Mesothelial cell of epicardium (in vitro differentiated cells): Measurements from ENCODE around the gene GNB2. TPM values are rescaled to one million over a fixed set of nuclear protein-coding genes. Genes with fewer than 3 reads are reported as not detected.

Experiments
- DNase-seq, 2 experiments: peaks; one replicate each; pipeline ENCODE4 v3.0.0; 2021; ENCODE audit warnings: low spot score in 2 of 2; ENCODE audit not compliant: unreplicated experiment in 2 of 2
- H3K27ac Mint-ChIP-seq: 2 replicates; pipeline ENCODE4 v1.8.0; 2021; ENCODE audit warnings: mixed read lengths
- H3K27me3 Mint-ChIP-seq: 2 replicates; pipeline ENCODE4 v1.8.0; 2021; ENCODE audit warnings: low read depth, mixed read lengths
- H3K36me3 Mint-ChIP-seq: 2 replicates; pipeline ENCODE4 v1.8.0; 2021; ENCODE audit warnings: mixed read lengths
- H3K4me1 Mint-ChIP-seq: 2 replicates; pipeline ENCODE4 v1.8.0; 2021; ENCODE audit warnings: mixed read lengths
- H3K4me3 Mint-ChIP-seq: 2 replicates; pipeline ENCODE4 v1.8.0; 2021; ENCODE audit warnings: mild to moderate bottlenecking, moderate library complexity, mixed read lengths
- H3K9me3 Mint-ChIP-seq: 2 replicates; pipeline ENCODE4 v1.8.0; 2021; ENCODE audit warnings: mixed read lengths
- CTCF ChIP-seq: fragments of 200-600 bp; sonication (generic); IDR thresholded peaks from one replicate; pipeline ENCODE4 v1.5.0; 2021; ENCODE audit warnings: antibody characterized with exemption; ENCODE audit not compliant: unreplicated experiment
- total RNA-seq: library from RNA; stranded (reverse); gene quantifications from 3 replicates; pipeline ENCODE4 v1.2.1, GENCODE V29; 2021

GNB2 gene
- total RNA-seq, 1 donor from 2014 or later = 174 TPM

GRCh38 chr7:100641463-100641859 lies 32.1 kb upstream of the GNB2 start, which contains the start of gene TFR2:
Gene TFR2, minus strand, starts transcription at chr7:100641552. Its CDS starts 43 bp downstream, at chr7:100641509.
- H3K9me3 Mint-ChIP-seq = no peaks in the 10 kb centered on the region
- no peaks in the 10 kb centered on the region for H3K4me1 Mint-ChIP-seq
- no peak within 1 kb of the TSS for H3K4me3 Mint-ChIP-seq
- DNase-seq = no peak
- no peak within 1 kb of the TSS for H3K27ac Mint-ChIP-seq
- no peaks in the 10 kb centered on the region for H3K36me3 Mint-ChIP-seq
- TF ChIP-seq CTCF = no peak
- H3K27me3 Mint-ChIP-seq = peaks cover 17% of the 10 kb centered on the region

- no peak overlapping the region for H3K27ac Mint-ChIP-seq
- no peak for DNase-seq
- H3K36me3 Mint-ChIP-seq = no peaks in the 10 kb centered on the region
- peaks cover 18% of the 10 kb centered on the region for H3K27me3 Mint-ChIP-seq
- H3K4me3 Mint-ChIP-seq = no peak overlapping the region
- TF ChIP-seq CTCF = no peak
- H3K9me3 Mint-ChIP-seq = no peaks in the 10 kb centered on the region
- H3K4me1 Mint-ChIP-seq = no peaks in the 10 kb centered on the region
Observed at GRCh38 chr7:100641860-100642533, 31.5 kb upstream of the GNB2 start.

- Mint-ChIP-seq H3K27me3 (peaks cover 18% of the 10 kb centered on the region), H3K4me1 (no peaks in the 10 kb centered on the region), H3K4me3 (no peak overlapping the region), H3K36me3 (no peaks in the 10 kb centered on the region), H3K9me3 (no peaks in the 10 kb centered on the region), H3K27ac (no peak overlapping the region)
- TF ChIP-seq CTCF = no peak
- DNase-seq = no peak
Observed at GRCh38 chr7:100642534-100642907, 31.0 kb upstream of the GNB2 start.

GRCh38 chr7:100649826-100650565 lies 23.5 kb upstream of the GNB2 start:
- Mint-ChIP-seq H3K4me1 (no peaks in the 10 kb centered on the region), H3K9me3 (no peaks in the 10 kb centered on the region), H3K36me3 (no peaks in the 10 kb centered on the region), H3K4me3 (no peak overlapping the region), H3K27me3 (peaks cover 40% of the 10 kb centered on the region), H3K27ac (no peak overlapping the region)
- TF ChIP-seq CTCF = no peak
- DNase-seq = no peak

- Mint-ChIP-seq H3K4me3 (no peak overlapping the region), H3K36me3 (no peaks in the 10 kb centered on the region), H3K27me3 (peaks cover 66% of the 10 kb centered on the region), H3K4me1 (no peaks in the 10 kb centered on the region), H3K27ac (no peak overlapping the region), H3K9me3 (no peaks in the 10 kb centered on the region)
- DNase-seq = no peak
- TF ChIP-seq CTCF = no peak
Observed at GRCh38 chr7:100654908-100655831, 18.4 kb upstream of the GNB2 start.
